Body of pancreas (tissue), 4 donors: ENCODE measurements around the gene NUDT12.

ENCODE experiments used
- POLR2A ChIP-seq, 3 donors: fragments of 450-650 bp; IDR thresholded peaks; one replicate each; pipeline ENCODE4 v1.6.1; 2016; ENCODE audit warnings: antibody characterized with exemption in 3 of 3, mild to moderate bottlenecking in 2 of 3
- TF ChIP-seq, protein P1 (sequence below), 7 experiments: fragments of 450-650 bp in 4 of 7; fragments of 200-600 bp in 3 of 7; sonication (generic) in 3 of 7; IDR thresholded peaks; one replicate each; pipeline ENCODE4 v1.5.1; 2016 to 2019; ENCODE audit warnings: antibody characterized with exemption in 7 of 7

DNA sequence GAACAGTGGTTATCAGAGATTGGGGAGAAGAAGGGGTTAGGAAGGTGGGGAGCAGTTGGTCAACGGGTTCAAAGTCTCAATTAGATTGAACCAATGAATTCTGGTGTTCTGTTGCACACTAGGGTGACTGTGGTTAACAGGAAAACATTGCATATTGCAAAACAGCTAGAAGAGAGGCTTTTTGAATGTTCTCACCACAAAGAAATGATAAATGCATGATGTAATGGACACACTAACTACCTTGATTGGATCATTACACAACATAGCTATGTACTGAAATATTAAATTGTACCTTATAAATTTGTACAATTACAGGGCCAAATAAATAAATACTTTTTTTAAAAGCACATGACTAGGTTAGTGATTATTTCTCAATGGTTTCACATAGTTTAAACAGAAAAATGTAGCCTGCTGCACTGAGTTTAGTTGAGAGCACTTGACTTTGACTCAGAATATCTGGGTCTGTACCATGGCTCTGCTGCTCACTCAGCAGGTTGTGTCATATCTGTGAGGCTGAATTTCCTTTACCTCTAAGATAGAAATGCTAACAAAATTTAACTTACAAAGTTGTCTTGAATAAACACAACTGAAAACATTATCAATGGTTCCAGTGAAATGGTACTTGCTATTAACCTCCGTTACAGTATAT, 30.4 kb downstream of the NUDT12 start:
- TF ChIP-seq, protein P1, sequence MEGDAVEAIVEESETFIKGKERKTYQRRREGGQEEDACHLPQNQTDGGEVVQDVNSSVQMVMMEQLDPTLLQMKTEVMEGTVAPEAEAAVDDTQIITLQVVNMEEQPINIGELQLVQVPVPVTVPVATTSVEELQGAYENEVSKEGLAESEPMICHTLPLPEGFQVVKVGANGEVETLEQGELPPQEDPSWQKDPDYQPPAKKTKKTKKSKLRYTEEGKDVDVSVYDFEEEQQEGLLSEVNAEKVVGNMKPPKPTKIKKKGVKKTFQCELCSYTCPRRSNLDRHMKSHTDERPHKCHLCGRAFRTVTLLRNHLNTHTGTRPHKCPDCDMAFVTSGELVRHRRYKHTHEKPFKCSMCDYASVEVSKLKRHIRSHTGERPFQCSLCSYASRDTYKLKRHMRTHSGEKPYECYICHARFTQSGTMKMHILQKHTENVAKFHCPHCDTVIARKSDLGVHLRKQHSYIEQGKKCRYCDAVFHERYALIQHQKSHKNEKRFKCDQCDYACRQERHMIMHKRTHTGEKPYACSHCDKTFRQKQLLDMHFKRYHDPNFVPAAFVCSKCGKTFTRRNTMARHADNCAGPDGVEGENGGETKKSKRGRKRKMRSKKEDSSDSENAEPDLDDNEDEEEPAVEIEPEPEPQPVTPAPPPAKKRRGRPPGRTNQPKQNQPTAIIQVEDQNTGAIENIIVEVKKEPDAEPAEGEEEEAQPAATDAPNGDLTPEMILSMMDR (IDR thresholded peaks at IDR 0.05) = no peak
- TF ChIP-seq POLR2A (IDR thresholded peaks at IDR 0.05) = no peak
